ENCODE measurements around the gene CD6.

Gene CD6

DNA sequence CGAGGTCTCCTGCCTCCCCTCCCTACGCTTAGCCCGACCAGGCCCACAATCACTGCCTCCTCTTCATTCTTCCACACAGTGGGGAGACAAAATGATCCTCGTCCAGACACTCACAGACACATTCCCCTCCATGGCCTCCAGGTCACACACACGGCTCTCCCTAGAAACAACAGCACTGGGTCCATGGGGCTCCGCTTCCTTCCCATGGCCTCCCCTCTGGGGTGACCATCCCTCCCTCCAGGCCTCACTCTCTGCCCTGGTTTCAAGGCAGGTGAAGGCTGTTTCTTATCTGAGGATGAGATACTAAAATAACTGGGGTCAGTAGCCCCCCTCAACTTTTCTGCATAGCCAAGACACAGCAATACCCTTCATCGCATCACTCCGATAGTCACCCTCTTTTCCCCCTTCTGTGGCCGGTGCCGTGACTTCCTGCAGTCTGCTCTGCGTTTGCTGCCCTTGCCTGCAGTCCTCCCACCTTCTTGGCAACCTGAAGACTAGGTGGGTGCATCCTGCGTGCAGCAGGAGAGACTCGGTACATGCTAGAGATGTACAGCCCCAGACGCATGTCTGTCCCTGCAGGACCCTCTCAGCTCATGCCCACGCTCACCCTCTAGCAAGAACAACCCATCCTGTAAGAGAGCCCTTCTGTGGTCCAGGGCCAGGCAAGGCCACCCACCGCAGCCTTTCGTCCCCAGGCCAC is 55.8 kb downstream of the CD6 start:
- no peak for TF ChIP-seq CTCF (IDR thresholded peaks at IDR 0.05; ENCODE audit: low read depth, low read length)
- in situ Hi-C loops (cut with HindIII; ENCODE audit: low sequenced_read_pairs): no loop called here
- DNase-seq (ENCODE audit: low read depth, low spot score): no peak
- H3K4me3 ChIP-seq (ENCODE audit: low read depth, low read length): no peak overlapping the region

DNA sequence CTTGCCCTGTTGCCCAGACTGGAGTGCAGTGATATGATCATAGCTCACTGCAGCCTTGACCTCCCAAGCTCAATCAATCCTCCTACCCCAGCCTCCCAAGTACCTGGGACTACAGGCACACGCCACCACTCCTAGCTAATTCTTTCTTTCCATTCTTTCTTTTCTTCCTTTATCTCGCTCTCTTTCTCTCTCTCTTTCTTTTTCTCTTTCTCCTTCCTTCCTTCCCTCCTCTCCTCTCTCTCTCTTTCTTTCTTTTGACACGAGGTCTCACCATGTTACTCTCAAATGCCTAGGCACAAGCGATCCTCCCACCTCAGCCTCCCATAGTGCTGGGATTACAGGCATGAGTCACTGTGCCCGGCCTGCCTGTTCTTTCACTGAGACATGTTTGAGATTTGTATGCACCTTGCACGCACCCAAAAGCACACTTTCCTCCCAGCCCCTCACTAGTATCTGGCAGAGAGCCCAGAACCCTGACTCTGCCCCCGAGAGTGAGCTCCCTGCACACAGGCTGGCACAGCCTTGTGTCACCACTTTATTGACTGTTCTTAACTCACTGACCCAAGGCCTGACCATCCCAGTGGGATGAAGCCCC is 56.8 kb downstream of the CD6 start:
- no peak for DNase-seq (ENCODE audit: low read depth, low spot score)
- no peak overlapping the region for H3K4me3 ChIP-seq (ENCODE audit: low read depth, low read length)

DNA sequence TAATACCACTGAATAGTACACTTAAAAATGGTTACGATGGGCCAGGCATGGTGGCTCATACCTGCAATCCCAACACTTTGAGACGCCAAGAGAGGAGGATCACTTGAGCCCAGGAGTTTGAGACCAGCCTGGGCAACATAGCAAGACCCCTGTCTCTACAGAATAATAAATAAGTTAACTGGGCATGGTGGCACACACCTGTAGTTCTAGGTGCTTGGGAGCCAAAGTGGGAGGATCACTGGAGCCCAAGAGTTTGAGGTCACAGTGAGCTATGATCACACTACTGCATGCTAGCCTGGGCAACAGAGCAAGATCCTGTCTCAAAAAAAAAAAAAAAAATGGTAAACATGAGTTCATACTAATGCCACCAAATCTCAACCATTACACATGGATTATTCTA is 61.3 kb downstream of the CD6 start:
- in situ Hi-C loops (cut with HindIII; ENCODE audit: low sequenced_read_pairs): no loop called here
- no peak for TF ChIP-seq CTCF (IDR thresholded peaks at IDR 0.05; ENCODE audit: low read depth, low read length)
- DNase-seq (ENCODE audit: low read depth, low spot score): no peak
- no peak overlapping the region for H3K4me3 ChIP-seq (ENCODE audit: low read depth, low read length)

More for the DNA sequence above, 56.8 kb downstream of the CD6 start:
- in situ Hi-C loops (cut with HindIII; ENCODE audit: low sequenced_read_pairs): no loop called here
- no peak for TF ChIP-seq CTCF (IDR thresholded peaks at IDR 0.05; ENCODE audit: low read depth, low read length)

GRCh38 chr11:61033417-61033816 is 61.9 kb downstream of the CD6 start:
- H3K4me3 ChIP-seq (ENCODE audit: low read depth, low read length): no peak overlapping the region
- in situ Hi-C loops (cut with HindIII; ENCODE audit: low sequenced_read_pairs): no loop called here
- TF ChIP-seq CTCF (IDR thresholded peaks at IDR 0.05; ENCODE audit: low read depth, low read length): no peak
- DNase-seq (ENCODE audit: low read depth, low spot score): no peak

GRCh38 chr11:61034111-61034510 is 62.6 kb downstream of the CD6 start:
- no peak for DNase-seq (ENCODE audit: low read depth, low spot score)
- no peak for TF ChIP-seq CTCF (IDR thresholded peaks at IDR 0.05; ENCODE audit: low read depth, low read length)
- no peak overlapping the region for H3K4me3 ChIP-seq (ENCODE audit: low read depth, low read length)
- in situ Hi-C loops (cut with HindIII; ENCODE audit: low sequenced_read_pairs): no loop called here

- in situ Hi-C loops (cut with HindIII; ENCODE audit: low sequenced_read_pairs): no loop called here
- DNase-seq (ENCODE audit: low read depth, low spot score): no peak
- no peak overlapping the region for H3K4me3 ChIP-seq (ENCODE audit: low read depth, low read length)
- no peak for TF ChIP-seq CTCF (IDR thresholded peaks at IDR 0.05; ENCODE audit: low read depth, low read length)
Measured at GRCh38 chr11:61034704-61035525, 63.4 kb downstream of the CD6 start.
